IMR-90 (cell line): ENCODE data around the gene SELP. TPM values are rescaled to one million over a fixed set of nuclear protein-coding genes. Genes with fewer than 3 reads are reported as not detected.

Source experiments
- ATAC-seq: fragments of 200-7000 bp; cut with Tn5 transposase; 2 replicates; pipeline ENCODE4 v1.9.1; 2020; ENCODE audit warnings: low read depth, mild to moderate bottlenecking, moderate library complexity
- BruUV-seq: library from RNA; stranded (reverse); fragments of 400-500 nt; replicated peaks from 2 replicates; lab custom pipeline; 2021; lab: Mats Ljungman, UMichigan
- CTCF ChIA-PET: fragments of 300-600 bp; formaldehyde crosslinking; extraction: SDS; loops from one replicate; lab custom pipeline; 2021; ENCODE audit warnings: antibody characterized with exemption; lab: Yijun Ruan, JAX
- POLR2A ChIA-PET: fragments of 300-600 bp; sonication (Branson Sonifier 250); formaldehyde crosslinking; loops from one replicate; lab custom pipeline; 2022; ENCODE audit warnings: antibody characterized with exemption; ENCODE audit not compliant: unreplicated experiment; lab: Charles Lee
- DNase-seq: peaks from one replicate; pipeline ENCODE4 v3.0.0; 2013
- H2AFZ ChIP-seq: replicated peaks from 2 replicates; pipeline ENCODE3; 2013; ENCODE audit warnings: low read length, mild to moderate bottlenecking; ENCODE audit not compliant: poor library complexity
- H2AK5ac ChIP-seq: 2 replicates; pipeline ENCODE4 v1.6.1; 2013; ENCODE audit warnings: low read depth, low read length, inconsistent platforms
- H2AK9ac ChIP-seq: replicated peaks from 2 replicates; pipeline ENCODE3; 2013; ENCODE audit warnings: mild to moderate bottlenecking, low read depth, low read length, moderate library complexity; ENCODE audit not compliant: poor library complexity
- H2BK120ac ChIP-seq: 2 replicates; pipeline ENCODE4 v1.6.1; 2013; ENCODE audit warnings: low read depth, low read length, inconsistent platforms
- H2BK15ac ChIP-seq: 3 replicates; pipeline ENCODE4 v1.6.1; 2013; ENCODE audit warnings: low read depth, low read length, inconsistent platforms
- H2BK20ac ChIP-seq: 2 replicates; pipeline ENCODE4 v1.6.1; 2013; ENCODE audit warnings: low read depth, mild to moderate bottlenecking, inconsistent platforms, low read length, moderate library complexity
- H2BK5ac ChIP-seq: 2 replicates; pipeline ENCODE4 v1.6.1; 2013; ENCODE audit warnings: mild to moderate bottlenecking, low read depth, low read length, inconsistent platforms; ENCODE audit not compliant: poor library complexity, severe bottlenecking
- H3K14ac ChIP-seq: replicated peaks from 2 replicates; pipeline ENCODE4 v1.6.1; 2013; ENCODE audit warnings: low read depth, low read length, inconsistent platforms
- H3K18ac ChIP-seq: 2 replicates; pipeline ENCODE4 v1.6.1; 2013; ENCODE audit warnings: low read depth, low read length, control low read depth
- H3K23ac ChIP-seq: 2 replicates; pipeline ENCODE4 v1.6.1; 2013; ENCODE audit warnings: low read depth, low read length, inconsistent platforms
- H3K27ac ChIP-seq: 2 replicates; pipeline ENCODE4 v1.5.1; 2013; ENCODE audit warnings: mild to moderate bottlenecking, control low read depth, low read length; ENCODE audit not compliant: insufficient read depth
- H3K27me3 ChIP-seq: 2 replicates; pipeline ENCODE4 v1.6.1; 2013; ENCODE audit warnings: low read length; ENCODE audit not compliant: control insufficient read depth, insufficient read depth
- H3K36me3 ChIP-seq: 2 replicates; pipeline ENCODE4 v1.6.1; 2013; ENCODE audit warnings: low read length, mixed read lengths; ENCODE audit not compliant: control insufficient read depth, insufficient read depth
- H3K4ac ChIP-seq: 2 replicates; pipeline ENCODE4 v1.6.1; 2013; ENCODE audit warnings: low read depth, low read length, inconsistent platforms
- H3K4me1 ChIP-seq: 2 replicates; pipeline ENCODE4 v1.6.1; 2013; ENCODE audit warnings: low read length, mixed read lengths; ENCODE audit not compliant: control insufficient read depth, insufficient read depth
- H3K4me2 ChIP-seq: 2 replicates; pipeline ENCODE4 v1.6.1; 2013; ENCODE audit warnings: low read depth, mild to moderate bottlenecking, control low read depth, low read length, moderate library complexity
- H3K4me3 ChIP-seq: 2 replicates; pipeline ENCODE4 v1.5.1; 2013; ENCODE audit warnings: low read depth, mild to moderate bottlenecking, control low read depth, low read length, moderate library complexity; ENCODE audit not compliant: insufficient read depth
- H3K56ac ChIP-seq: 2 replicates; pipeline ENCODE4 v1.6.1; 2013; ENCODE audit warnings: low read length, inconsistent platforms; ENCODE audit not compliant: insufficient read depth; ENCODE audit errors: extremely low read depth
- H3K79me1 ChIP-seq, 2 experiments: 2 replicates each; pipeline ENCODE4 v1.6.1; 2013; ENCODE audit warnings: low read length in 2 of 2, inconsistent platforms in 1 of 2, low read depth in 1 of 2
- H3K9ac ChIP-seq: 2 replicates; pipeline ENCODE4 v1.6.1; 2013; ENCODE audit warnings: low read depth, low read length, control low read depth
- H3K9me1 ChIP-seq: 2 replicates; pipeline ENCODE4 v1.6.1; 2013; ENCODE audit warnings: low read length, inconsistent platforms; ENCODE audit not compliant: insufficient read depth
- H3K9me3 ChIP-seq: 2 replicates; pipeline ENCODE4 v1.6.1; 2013; ENCODE audit warnings: low read length; ENCODE audit not compliant: control insufficient read depth, insufficient read depth
- H4K20me1 ChIP-seq: 2 replicates; pipeline ENCODE4 v1.6.1; 2013; ENCODE audit warnings: low read length, inconsistent platforms; ENCODE audit not compliant: insufficient read depth
- H4K5ac ChIP-seq: 2 replicates; pipeline ENCODE4 v1.6.1; 2013; ENCODE audit warnings: mild to moderate bottlenecking, low read depth, low read length, control low read depth
- H4K8ac ChIP-seq, 2 experiments: 2 replicates each; pipeline ENCODE4 v1.6.1; 2013; ENCODE audit warnings: low read depth in 2 of 2, low read length in 2 of 2, control low read depth in 1 of 2, inconsistent platforms in 1 of 2
- H4K91ac ChIP-seq: 2 replicates; pipeline ENCODE4 v1.6.1; 2013; ENCODE audit warnings: low read depth, low read length, inconsistent platforms; ENCODE audit not compliant: insufficient read depth
- MAZ ChIP-seq: IDR thresholded peaks from 2 replicates; pipeline ENCODE4 v1.6.1; 2012; ENCODE audit warnings: low read depth, mild to moderate bottlenecking, low read length, improper control_type of control experiment, moderate library complexity, borderline replicate concordance
- NFE2L2 ChIP-seq: fragments of 150-350 bp; IDR thresholded peaks from 2 replicates; pipeline ENCODE4 v1.6.1; 2016; ENCODE audit warnings: low read depth, mild to moderate bottlenecking, low read length
- RFX5 ChIP-seq: IDR thresholded peaks from 2 replicates; pipeline ENCODE4 v1.8.0; 2012; ENCODE audit warnings: low read depth, mild to moderate bottlenecking, low read length, moderate library complexity
- WGBS, 2 experiments: methylation state at CpG; one replicate each; pipeline versions ENCODE4 v1.1.5 to v1.1.7; 2013; ENCODE audit warnings: missing lambda C conversion rate in 2 of 2; ENCODE audit not compliant: insufficient read length in 1 of 2; ENCODE audit errors: extremely low coverage in 2 of 2; 5-methylcytosine and 5-hydroxymethylcytosine counted together
- dilution Hi-C: fragments of 300-500 bp; cut with HindIII; formaldehyde crosslinking; loops from one replicate; pipeline ENCODE4 v1.14.3; 2018; ENCODE audit warnings: low sequenced_read_pairs; ENCODE audit not compliant: unreplicated experiment
- in situ Hi-C: fragments of 300-500 bp; cut with MboI; formaldehyde crosslinking; loops from 3 replicates; pipeline ENCODE4 v1.14.3; 2019; ENCODE audit warnings: low sequenced_read_pairs, inconsistent platforms, mixed read lengths
- intact Hi-C: fragments of 100-400 bp; cut with micrococcal nuclease; formaldehyde crosslinking; loops from 2 replicates; pipeline ENCODE4 v1.10.0; 2022
- polyA plus RNA-seq, 3 experiments: library from polyadenylated mRNA; depleted of rRNA; stranded (reverse); fragments of >200 nt; gene quantifications; 2 replicates each; pipeline ENCODE4 v1.2.3, GENCODE V29; 2012; ENCODE audit warnings: low replicate concordance in 1 of 3
- total RNA-seq: library from RNA; depleted of rRNA; stranded (reverse); fragments of >200 nt; gene quantifications from 2 replicates; pipeline ENCODE4 v1.2.3, GENCODE V29; 2012
- TF ChIP-seq, protein P1 (sequence below): fragments of 150-350 bp; IDR thresholded peaks from 2 replicates; pipeline ENCODE4 v1.6.1; 2017; ENCODE audit warnings: mild to moderate bottlenecking, antibody characterized with exemption, low read length, low read depth
- TF ChIP-seq, protein P2 (sequence below): fragments of 150-350 bp; IDR thresholded peaks from 2 replicates; pipeline ENCODE4 v1.6.1; 2016; ENCODE audit warnings: low read depth, mild to moderate bottlenecking, low read length, moderate library complexity, borderline replicate concordance

The SELP gene
- total and polyA plus RNA-seq, 2 of the 4 experiments (the other 2 are of a cell fraction): not detected

- no peaks in the 10 kb centered on the region for H3K9me1 ChIP-seq
- dilution Hi-C loops: no loop called here
- H3K56ac ChIP-seq: no peak overlapping the region
- CTCF ChIA-PET: no interaction called here
- H3K27me3 ChIP-seq: no peaks in the 10 kb centered on the region; the same call in 1 of the 2 replicates
- H3K4me2 ChIP-seq: no peak overlapping the region
- ATAC-seq (no peak), DNase-seq (no peak)
- no TSS peak for BruUV-seq
- H4K91ac ChIP-seq: no peak overlapping the region
- no peak overlapping the region for H3K4ac ChIP-seq
- no peaks in the 10 kb centered on the region for H3K9me3 ChIP-seq
- no peaks in the 10 kb centered on the region for H4K20me1 ChIP-seq
- H2BK20ac ChIP-seq: no peak overlapping the region
- TF ChIP-seq, protein P1, sequence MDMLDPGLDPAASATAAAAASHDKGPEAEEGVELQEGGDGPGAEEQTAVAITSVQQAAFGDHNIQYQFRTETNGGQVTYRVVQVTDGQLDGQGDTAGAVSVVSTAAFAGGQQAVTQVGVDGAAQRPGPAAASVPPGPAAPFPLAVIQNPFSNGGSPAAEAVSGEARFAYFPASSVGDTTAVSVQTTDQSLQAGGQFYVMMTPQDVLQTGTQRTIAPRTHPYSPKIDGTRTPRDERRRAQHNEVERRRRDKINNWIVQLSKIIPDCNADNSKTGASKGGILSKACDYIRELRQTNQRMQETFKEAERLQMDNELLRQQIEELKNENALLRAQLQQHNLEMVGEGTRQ: no peak
- TF ChIP-seq, protein P2, sequence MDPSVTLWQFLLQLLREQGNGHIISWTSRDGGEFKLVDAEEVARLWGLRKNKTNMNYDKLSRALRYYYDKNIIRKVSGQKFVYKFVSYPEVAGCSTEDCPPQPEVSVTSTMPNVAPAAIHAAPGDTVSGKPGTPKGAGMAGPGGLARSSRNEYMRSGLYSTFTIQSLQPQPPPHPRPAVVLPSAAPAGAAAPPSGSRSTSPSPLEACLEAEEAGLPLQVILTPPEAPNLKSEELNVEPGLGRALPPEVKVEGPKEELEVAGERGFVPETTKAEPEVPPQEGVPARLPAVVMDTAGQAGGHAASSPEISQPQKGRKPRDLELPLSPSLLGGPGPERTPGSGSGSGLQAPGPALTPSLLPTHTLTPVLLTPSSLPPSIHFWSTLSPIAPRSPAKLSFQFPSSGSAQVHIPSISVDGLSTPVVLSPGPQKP: no peak
- TF ChIP-seq RFX5: no peak
- no peak for TF ChIP-seq MAZ
- no peak for TF ChIP-seq NFE2L2
- H2AFZ ChIP-seq: no peak overlapping the region
- no peak overlapping the region for H2AK5ac ChIP-seq
- no peak overlapping the region for H4K5ac ChIP-seq
- no peaks in the 10 kb centered on the region for H3K36me3 ChIP-seq
- no peaks in the 10 kb centered on the region for H3K4me1 ChIP-seq
- H3K4me3 ChIP-seq: no peak overlapping the region
- intact Hi-C loops: no loop called here
- H3K23ac ChIP-seq: no peak overlapping the region
- no peak overlapping the region for H2BK15ac ChIP-seq
- in situ Hi-C loops: no loop called here
- no peak overlapping the region for H3K9ac ChIP-seq
- no peak overlapping the region for H3K14ac ChIP-seq
- no peaks in the 10 kb centered on the region for H3K79me1 ChIP-seq
- no CpG with 5 or more reads among the region's 1 CpG for WGBS, 2 experiments
- no peak overlapping the region for H3K27ac ChIP-seq
- POLR2A ChIA-PET: no interaction called here
- H2BK5ac ChIP-seq: no peak overlapping the region
- H3K18ac ChIP-seq: no peak overlapping the region
- H2BK120ac ChIP-seq: no peak overlapping the region
- no peak overlapping the region for H2AK9ac ChIP-seq
- H4K8ac ChIP-seq: no peak overlapping the region
These were observed 68.2 kb downstream of the SELP start for GRCh38 chr1:169561692-169562091.
